CD4-positive, alpha-beta T cell treated with Interleukin-17A for 1 hour (primary cell): ENCODE measurements around the gene SEMA3B.
"Not testable (repeated sequence)": the region's sequence is repeated elsewhere in the genome, so short reads cannot be mapped to it uniquely, and the experiment has no call there.

Source experiments
- DNase-seq: peaks from one replicate; pipeline ENCODE4 v3.0.0-alpha.2; 2020

SEMA3B gene

DNA sequence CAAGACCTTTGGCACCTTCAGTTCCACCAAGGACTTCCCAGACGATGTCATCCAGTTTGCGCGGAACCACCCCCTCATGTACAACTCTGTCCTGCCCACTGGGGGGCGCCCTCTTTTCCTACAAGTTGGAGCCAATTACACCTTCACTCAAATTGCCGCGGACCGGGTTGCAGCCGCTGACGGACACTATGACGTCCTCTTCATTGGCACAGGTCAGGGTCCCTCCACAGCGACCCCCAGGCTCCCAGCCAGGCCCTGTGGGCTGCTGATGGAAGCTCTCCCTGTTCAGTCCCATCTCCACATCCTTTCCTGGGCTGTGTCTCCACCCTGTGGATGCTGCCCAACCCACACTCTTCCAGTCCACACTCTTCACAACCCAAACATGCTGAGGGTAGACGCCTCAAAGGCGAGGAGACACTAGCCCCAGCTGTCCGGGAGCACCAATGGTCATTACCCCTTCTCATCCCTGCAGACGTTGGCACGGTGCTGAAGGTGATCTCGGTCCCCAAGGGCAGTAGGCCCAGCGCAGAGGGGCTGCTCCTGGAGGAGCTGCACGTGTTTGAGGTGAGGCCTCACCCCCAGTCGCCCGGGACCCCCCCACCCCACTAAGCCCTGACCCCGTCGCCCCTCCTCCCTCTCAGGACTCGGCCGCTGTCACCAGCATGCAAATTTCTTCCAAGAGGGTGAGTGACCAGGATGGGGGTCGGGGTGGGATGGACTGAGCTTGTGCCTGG, 5.6 kb downstream of the SEMA3B start:
- peak; percentile 74 for DNase-seq

DNA sequence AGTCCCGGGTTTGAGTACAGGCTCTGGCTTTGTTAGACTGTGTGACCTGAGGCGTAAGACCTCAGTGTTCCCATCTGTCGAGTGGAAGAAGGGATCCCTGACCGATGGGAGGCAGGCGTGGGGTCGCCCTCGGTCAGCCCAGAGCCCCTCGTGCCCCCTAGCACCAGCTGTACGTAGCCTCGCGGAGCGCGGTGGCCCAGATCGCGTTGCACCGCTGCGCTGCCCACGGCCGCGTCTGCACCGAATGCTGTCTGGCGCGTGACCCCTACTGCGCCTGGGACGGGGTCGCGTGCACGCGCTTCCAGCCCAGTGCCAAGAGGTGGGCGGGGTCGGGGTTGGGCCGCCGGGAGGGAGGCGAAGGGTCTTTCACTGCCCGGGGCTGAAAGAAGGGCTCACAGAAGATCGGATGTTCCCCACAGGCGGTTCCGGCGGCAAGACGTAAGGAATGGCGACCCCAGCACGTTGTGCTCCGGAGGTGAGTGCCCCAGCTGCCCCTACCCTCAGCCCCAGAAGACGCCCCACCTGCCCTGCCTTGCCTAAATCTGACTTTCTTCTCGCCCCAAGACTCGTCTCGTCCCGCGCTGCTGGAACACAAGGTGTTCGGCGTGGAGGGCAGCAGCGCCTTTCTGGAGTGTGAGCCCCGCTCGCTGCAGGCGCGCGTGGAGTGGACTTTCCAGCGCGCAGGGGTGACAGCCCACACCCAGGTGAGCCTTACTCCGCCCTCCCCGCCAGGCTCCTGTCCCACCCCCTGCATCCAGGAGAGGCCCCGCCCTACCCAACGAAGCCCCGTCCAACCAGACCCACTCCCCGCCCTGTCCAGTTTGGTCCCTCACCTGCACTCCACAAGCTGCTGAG, 6.4 kb downstream of the SEMA3B start:
- DNase-seq, result no peak

DNA sequence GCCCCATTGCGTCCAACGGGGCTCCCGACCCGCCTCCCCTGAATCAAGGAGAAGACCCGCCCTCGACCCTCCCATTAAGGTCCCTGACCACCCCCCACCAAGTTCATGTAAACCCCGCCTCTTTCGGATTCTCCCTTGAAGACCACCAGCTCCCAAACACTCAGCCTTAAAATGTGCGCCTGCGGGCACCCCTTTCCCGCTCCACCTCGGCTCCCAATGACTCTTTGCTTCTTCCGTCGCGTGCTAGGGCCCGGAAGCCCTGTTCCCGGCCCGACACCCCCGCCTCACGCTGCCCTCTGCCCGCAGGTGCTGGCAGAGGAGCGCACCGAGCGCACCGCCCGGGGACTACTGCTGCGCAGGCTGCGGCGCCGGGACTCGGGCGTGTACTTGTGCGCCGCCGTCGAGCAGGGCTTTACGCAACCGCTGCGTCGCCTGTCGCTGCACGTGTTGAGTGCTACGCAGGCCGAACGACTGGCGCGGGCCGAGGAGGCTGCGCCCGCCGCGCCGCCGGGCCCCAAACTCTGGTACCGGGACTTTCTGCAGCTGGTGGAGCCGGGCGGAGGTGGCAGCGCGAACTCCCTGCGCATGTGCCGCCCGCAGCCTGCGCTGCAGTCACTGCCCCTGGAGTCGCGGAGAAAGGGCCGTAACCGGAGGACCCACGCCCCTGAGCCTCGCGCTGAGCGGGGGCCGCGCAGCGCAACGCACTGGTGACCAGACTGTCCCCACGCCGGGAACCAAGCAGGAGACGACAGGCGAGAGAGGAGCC, 7.2 kb downstream of the SEMA3B start:
- DNase-seq, result no peak

DNA sequence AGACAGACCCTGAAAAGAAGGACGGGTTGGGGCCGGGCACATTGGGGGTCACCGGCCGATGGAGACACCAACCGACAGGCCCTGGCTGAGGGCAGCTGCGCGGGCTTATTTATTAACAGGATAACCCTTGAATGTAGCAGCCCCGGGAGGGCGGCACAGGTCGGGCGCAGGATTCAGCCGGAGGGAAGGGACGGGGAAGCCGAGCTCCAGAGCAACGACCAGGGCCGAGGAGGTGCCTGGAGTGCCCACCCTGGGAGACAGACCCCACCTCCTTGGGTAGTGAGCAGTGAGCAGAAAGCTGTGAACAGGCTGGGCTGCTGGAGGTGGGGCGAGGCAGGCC, 7.8 kb downstream of the SEMA3B start:
- DNase-seq, result no peak

DNA sequence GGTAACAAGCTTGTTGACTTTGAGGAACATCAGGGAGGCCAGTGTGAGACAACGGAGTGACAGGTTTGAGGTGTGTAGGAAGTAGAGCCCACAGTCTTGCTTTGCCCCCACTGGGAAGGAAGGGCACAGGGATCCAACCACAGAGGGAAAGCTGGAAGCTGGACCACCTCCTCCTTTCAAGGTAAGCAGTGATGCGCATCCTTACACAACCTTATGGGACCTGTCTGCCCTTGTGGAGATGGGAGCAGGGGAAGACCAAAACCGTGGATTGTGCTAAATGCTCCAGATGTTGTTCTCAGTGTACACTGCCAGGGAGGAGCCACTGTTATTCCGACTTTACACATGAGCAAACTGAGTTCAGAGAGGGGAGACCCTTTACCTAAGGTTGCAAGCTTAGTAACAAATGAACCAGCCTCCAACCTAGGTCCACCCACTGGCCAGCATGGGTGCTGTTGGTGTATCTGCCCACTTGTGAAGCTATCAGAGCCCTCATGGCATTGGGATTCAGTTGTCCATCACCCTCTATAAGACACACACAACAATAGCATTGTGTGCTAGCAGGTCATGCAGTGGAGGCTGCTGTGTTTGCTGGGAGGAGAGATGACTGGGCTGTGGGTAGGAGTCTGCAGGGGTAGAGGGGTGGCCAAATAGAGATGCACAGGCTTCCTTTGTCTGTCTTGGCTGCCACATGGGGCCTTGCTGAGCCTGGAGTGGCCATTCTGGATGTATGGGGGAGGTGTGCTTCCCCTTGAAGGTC, 9.4 kb downstream of the SEMA3B start:
- DNase-seq, result no peak

DNA sequence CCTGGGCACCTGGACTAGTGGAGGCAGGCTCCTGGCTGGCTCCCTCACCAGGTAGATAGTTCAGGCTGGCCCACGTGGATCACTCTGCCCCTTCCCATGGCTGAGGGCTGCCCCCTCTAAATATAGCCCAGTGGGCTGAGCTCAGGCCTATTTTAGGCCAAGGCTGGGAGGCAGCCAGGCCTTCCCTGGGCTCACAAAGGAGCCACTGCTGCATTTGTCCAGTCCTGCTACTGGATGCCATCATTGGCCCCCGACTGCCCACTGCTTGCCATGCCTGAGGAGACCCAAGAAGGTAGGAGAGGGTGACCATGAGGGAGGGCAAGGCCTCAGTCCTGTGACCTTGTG, 9.9 kb downstream of the SEMA3B start, which contains the start of gene LSMEM2:
Gene LSMEM2 (plus strand): TSS at position 208 of the 345 bp plus-strand sequence. CDS start 27 bp downstream, at position 235.
- DNase-seq, result no peak

DNA sequence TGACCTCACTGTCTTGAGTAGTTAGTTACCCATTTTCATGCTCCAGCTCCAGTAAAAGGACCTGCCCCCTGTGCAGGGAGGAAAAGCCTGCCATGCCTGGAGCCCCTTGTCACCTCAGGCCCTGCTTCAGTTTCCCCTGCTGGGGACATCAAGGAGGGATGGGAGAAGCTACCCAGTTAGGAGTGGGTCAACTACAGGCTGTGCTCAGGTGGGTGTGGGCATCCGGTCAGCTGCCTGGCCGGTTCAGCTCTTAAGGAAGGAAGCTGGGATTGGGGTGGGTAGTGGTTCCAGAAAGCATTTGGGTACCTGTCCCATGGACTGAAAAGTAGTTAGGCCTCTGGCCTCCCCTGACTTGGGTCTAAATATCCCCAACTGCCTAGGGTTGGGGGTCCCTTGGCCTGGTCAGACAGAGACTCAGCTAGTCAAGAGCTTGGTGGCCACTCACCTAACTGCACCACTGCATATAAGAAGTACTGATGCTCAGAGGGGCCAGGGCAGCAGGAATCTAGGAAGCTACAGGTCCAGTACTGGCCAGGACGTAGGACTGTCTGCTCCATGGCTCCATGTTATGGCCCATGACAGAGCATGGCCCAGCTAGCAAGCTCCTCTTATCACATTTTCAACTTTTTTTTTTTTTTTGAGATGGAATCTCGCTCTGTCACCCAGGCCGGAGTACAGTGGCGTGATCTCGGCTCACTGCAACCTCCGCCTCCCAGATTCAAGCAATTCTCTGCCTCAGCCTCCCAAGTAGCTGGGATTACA, 10.5 kb downstream of the SEMA3B start:
- no peak for DNase-seq

DNA sequence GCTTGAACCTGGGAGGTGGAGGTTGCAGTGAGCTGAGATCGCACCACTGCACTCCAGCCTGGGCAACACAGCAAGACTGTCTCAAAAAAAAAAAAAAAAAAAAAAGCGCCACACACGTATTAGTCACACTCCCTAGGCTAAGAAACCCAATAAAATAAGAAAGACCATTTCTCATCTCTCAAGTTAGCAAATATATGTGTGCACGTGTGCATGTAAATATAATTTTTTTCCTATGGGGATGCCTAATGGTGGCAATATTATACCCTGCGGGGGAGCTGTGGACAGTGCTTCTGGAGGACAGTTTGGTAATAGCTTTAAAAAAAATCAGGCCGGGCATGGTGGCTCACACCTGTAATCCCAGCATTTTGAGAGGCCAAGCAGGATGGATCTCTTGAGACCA, 15.2 kb downstream of the SEMA3B start:
- DNase-seq, result not testable (repeated sequence)

DNA sequence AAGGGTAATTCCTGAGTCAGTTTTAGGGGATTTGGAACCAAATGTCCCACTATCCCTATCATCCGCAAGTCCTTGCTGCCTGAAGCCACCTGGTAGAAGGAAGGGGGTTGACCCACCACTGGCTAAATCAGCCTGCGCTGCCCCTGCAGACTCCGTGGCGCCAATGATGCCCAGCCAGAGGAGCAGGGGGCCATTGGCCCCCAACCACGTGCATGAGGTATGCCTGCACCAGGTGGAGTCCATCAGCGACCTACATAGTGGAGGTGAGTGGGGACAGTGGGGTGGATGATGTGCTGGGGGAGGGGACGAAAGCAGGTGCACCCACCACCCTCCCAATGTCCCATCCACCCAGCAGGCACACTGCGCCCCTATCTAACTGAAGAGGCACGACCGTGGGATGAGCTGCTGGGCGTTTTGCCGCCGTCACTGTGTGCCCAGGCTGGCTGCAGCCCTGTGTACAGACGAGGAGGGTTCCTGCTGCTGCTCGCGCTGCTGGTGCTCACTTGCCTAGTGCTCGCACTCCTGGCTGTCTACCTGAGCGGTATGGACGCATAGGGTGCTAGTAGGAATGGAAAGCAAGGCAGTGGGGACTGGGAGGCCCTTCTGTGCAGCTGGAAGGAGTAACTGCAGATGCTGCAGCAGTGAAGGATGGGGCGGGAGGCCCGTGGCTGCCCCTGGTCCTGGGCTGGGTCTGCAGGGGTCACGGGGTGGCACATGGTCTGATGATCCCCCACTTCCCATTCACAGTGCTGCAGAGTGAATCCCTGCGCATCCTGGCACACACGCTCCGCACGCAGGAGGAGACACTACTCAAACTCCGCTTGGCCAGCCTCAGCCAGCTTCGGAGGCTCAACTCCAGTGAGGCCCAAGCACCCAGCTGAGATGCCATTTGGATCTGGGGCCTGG, 17.6 kb downstream of the SEMA3B start:
- DNase-seq, result no peak

DNA sequence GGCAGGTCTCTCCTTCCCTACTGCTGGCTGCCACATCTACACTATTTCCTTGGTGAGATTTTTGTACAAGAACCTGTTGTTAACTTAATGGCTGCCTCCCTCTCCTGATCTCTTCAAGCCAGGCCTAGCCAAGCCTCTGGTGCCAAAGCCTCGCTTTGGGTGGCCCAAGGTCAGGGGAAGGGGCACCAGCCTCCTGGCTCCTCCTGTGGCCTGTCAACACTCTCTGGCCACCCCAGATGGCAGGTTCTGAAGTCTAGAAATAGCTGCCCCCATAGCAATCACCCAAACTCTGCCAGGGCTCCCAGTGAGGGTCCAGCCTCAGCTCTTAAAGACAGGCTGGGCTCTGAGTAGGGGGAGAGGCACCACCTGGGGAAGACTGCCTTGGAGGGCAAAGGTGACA, 18.3 kb downstream of the SEMA3B start:
- no peak for DNase-seq

DNA sequence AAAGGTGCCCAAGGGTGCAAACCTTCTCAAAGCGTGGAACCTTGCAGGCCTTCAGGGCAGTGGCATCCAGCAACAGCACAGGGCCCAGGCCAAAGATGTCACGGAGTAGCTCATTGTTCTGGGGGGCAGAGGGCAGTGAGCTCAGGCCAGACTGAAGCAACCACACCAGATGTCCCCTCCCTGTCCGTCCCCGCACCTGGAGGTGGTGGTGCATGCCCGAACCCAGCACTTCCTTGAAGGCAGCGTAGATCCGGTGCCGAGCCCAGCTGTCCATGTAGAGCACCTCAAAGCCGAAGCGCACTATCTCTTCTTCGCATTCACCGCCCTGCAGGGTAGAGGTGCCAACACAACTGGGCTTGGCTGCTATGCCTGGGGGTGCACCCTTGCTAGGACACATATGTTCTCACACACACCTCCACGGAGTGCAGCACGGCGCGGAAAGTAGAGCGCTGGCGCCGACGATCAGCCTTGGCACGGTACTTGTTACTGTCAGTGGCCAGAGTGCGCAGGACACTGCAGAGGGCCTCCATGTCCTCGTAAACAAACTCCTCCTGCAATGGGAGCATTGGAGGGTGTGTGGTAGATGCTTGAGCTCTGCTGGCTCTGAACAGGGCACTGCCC, 19.6 kb downstream of the SEMA3B start:
- no peak for DNase-seq

DNA sequence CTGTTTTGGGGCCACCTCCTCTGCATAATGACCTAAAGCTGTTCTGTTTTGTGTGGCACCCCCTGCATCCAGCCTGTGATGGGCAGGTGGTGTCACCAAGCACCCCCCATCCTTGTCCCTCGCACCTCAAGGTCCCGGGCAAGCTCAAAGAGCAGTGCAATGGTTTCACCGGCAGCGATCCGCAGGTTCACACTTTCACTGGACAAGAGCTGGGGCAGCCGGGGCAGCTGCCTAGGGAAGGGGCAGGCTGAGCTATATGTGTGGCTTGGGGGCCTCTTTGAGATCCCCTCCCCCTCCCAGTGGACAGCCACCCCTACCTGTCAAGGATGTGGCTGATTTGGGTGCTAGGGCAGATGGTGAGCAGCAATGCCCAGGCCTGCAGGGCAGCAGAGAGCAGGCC, 20.2 kb downstream of the SEMA3B start:
- no peak for DNase-seq

DNA sequence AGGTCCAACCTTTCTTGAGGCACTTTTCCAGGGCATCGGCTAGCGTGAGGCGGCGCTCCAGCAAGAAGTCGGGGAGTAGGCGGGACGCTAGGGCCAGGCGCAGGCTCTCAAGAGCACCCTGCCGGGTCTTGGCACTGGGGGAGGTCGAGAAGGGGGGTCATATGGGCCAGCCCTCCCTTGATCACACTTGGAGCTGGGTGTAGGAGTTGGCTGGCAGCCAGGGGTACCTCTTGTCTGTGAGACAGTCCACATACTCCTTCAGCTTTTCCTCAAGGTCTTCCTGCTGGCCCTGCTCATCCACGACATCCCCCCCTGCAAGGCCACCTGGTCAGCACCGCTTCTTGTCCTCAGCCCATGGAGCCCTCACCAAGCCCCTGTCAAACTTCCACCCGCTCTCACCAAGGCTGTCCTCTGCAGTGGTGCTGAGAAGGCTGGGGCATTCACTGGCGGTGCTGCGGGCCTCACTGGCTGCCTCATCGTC, 21.3 kb downstream of the SEMA3B start:
- DNase-seq, result no peak

DNA sequence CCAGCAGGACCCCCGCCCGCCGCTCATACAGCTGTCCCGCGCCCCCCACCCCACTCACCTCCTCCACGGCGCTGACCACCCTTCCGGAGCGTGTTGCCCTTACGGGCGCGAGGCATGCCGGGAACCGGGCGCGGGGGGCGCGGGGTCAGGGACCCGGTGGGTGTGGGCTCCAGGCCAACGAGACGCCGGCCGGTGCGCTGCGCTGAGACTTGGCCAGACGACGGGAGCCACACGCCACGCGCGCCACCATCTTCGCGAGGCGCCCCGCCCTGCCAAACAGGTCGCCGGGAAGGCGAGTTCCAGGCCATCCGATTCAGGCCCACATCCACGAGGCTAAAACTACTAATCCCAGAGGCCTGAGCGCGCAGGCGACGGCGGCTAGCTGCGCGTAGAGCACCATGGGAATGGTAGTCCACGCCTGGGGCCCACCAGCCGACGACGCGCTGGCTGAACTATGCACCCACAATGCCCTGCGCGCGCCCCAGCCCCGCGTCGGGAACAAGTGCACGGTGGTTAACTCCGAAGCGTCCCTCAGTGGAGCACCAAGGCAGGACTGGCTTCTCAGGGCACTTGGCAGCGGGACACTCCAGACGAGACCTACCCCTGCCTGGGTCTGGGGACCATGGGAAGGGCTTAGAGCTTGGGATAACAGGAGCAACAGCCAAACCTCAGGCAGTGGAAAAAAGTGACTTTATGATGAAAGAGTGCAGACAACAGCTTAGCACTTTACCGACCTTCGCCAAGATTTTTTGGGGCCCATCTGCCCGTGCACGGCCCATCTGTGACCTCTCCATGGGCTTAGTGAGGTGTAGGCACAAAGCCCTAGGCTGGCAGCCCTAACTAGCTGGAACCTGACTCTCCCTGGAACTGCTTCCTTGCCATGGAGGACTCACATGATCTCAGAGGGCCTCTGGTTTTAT, 23.5 kb downstream of the SEMA3B start, which contains the start of gene IFRD2:
Gene IFRD2 (minus strand): TSS at position 271 of the 920 bp plus-strand sequence. CDS start 155 bp downstream, at position 116.
- peak; percentile 97 for DNase-seq

DNA sequence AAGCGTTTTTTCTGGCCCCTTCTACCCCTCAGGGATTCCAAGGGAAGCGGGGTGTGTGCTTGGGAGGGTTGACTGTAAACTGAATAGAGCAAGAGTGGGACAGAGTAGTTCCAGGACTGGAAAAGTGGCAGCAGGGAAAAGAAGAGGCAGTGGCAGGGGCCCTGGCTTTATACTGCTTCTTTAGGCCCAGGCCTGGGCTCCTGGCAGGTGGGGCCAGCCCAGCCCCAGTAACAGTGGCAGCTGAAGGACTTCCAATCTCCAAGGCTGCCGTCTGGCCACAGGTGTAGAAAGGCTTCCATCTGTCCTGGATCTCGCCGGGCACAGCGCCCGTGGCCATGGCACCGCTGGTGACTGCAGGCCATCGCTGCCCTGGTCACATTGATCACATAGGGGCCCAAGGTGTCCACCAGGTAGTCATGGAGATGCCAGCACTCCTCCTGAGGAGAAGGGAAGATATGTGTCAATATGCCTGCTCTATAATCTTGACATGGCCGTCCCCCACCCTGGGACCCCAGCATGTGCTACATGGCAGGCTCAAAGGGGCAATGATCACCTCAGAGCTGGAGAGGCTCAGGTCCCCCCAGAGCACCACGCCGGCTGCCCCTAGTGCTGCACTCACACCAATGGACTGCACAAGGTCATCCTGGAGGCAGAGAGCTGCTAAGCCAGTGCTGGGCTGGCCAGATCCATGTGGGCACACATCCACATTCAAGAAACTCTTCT, 24.3 kb downstream of the SEMA3B start:
- no peak for DNase-seq

DNA sequence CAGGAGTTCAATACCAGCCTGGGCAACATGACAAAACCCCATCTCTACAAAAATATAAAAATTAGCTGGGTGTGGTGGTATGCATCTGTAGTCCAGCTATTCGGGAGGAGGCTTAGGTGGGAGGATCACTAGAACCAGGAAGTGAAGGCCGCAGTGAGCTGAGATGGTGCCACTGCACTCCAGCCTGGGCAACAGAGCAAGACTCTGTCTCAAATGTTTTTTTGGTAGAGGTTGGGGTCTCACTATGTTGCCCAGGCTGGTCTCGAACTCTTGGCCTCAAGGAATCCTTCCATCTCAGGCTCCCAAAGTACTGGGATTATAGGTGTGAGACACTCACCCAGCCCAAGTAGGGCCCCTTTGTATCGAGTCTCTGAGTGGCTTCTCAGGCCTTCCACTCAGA, 25.1 kb downstream of the SEMA3B start:
- DNase-seq, result no peak

DNA sequence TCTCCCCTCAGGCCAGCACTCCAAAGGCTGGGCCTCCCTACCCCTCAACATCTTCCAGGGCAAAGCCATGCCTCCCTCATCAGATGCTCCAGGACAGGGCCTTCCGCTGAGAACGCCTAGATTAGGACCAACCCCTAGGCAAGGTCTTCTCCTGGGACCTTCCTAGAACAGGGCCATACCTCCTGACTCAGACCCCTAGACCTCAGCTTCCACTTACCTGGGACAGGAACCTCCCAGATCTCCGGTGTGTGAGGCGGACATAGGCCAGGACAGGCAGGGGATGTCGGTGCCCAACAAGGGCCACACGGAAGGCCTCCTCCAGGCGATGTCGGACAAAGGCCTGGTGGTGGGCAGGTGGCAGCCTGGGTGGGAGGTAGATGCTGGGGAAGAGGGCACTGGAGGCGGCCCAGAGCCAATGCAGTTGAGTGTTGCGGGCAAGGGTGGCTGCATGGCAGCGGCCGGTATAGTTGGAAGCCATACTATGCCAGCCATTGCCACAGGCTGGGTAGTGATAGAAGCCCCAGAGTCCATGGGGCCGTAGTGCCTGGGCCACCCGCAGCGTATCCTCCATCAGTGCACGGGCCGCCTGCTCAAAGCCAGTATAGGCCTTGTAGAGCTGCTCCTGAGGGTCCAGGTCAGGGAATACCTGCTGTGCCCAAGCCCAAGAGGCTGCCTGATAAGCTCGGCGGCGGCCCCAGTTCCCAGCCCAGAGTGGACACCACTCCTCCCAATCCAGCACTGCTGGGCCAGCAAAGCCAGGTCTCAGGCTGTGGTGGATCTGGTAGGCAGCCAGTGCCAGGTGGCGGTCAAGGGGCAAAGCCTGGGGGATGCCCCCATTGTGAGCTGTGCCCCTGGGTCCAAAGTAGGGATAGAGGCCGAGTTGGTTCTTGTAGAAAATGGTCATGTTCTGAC, 25.8 kb downstream of the SEMA3B start:
- no peak for DNase-seq
